Neural progenitor cell (in vitro differentiated cells): ENCODE results near the gene ARID5A. TPM values are rescaled to one million over a fixed set of nuclear protein-coding genes. Genes with fewer than 3 reads are reported as not detected.
A peak's percentile ranks its signal among the peaks of the same experiment; 100 is the strongest.

ENCODE experiments used
- DNase-seq: peaks from one replicate; pipeline ENCODE4 v3.0.0-alpha.2; 2016; ENCODE audit warnings: low spot score
- H2AFZ ChIP-seq: fragments of 200-600 bp; sonication (generic); replicated peaks from 2 replicates; pipeline ENCODE4 v1.6.1; 2016; ENCODE audit warnings: antibody characterized with exemption
- H3F3A ChIP-seq: fragments of 200-600 bp; sonication (generic); 2 replicates; pipeline ENCODE4 v1.6.1; 2016; ENCODE audit warnings: antibody characterized with exemption, low read depth
- H3K27ac ChIP-seq: fragments of 200-600 bp; sonication (generic); 2 replicates; pipeline ENCODE4 v1.5.1; 2016; ENCODE audit warnings: mild to moderate bottlenecking
- H3K27me3 ChIP-seq: fragments of 200-600 bp; sonication (generic); 2 replicates; pipeline ENCODE4 v1.6.1; 2016; ENCODE audit warnings: mild to moderate bottlenecking, moderate library complexity
- H3K36me3 ChIP-seq: fragments of 200-600 bp; sonication (generic); 2 replicates; pipeline ENCODE4 v1.5.1; 2016
- H3K4me1 ChIP-seq: fragments of 200-600 bp; sonication (generic); 2 replicates; pipeline ENCODE4 v1.6.1; 2016; ENCODE audit warnings: mixed run types
- H3K4me2 ChIP-seq: fragments of 200-600 bp; sonication (generic); 2 replicates; pipeline ENCODE4 v1.6.1; 2016
- H3K4me3 ChIP-seq: fragments of 200-600 bp; sonication (generic); 2 replicates; pipeline ENCODE4 v1.5.1; 2016
- H3K79me2 ChIP-seq: fragments of 200-600 bp; sonication (generic); 2 replicates; pipeline ENCODE4 v1.6.1; 2016; ENCODE audit warnings: low read depth
- H3K9ac ChIP-seq: fragments of 200-600 bp; sonication (generic); 2 replicates; pipeline ENCODE4 v1.6.1; 2016
- H3K9me3 ChIP-seq: fragments of 200-600 bp; sonication (generic); 2 replicates; pipeline ENCODE4 v1.5.1; 2016; ENCODE audit warnings: low read depth
- H4K20me1 ChIP-seq: fragments of 200-600 bp; sonication (generic); 2 replicates; pipeline ENCODE4 v1.6.1; 2016; ENCODE audit warnings: low read depth
- H3K27ac Mint-ChIP-seq: 3 replicates; pipeline ENCODE4 v1.8.0; 2021; ENCODE audit warnings: mixed read lengths
- H3K27me3 Mint-ChIP-seq: 2 replicates; pipeline ENCODE4 v1.8.0; 2022; ENCODE audit warnings: low read depth, mild to moderate bottlenecking, inconsistent platforms, moderate library complexity, mixed read lengths; ENCODE audit not compliant: insufficient read depth
- H3K36me3 Mint-ChIP-seq: 3 replicates; pipeline ENCODE4 v1.8.0; 2021; ENCODE audit warnings: mixed read lengths
- H3K4me1 Mint-ChIP-seq: 3 replicates; pipeline ENCODE4 v1.8.0; 2021; ENCODE audit warnings: mixed read lengths
- H3K4me3 Mint-ChIP-seq: 3 replicates; pipeline ENCODE4 v1.8.0; 2021; ENCODE audit warnings: mild to moderate bottlenecking, moderate library complexity, mixed read lengths
- H3K9me3 Mint-ChIP-seq: 3 replicates; pipeline ENCODE4 v1.8.0; 2020; ENCODE audit warnings: mixed read lengths
- CTCF ChIP-seq: fragments of 200-600 bp; sonication (generic); IDR thresholded peaks from 2 replicates; pipeline ENCODE4 v1.5.1; 2017; ENCODE audit warnings: antibody characterized with exemption, mild to moderate bottlenecking
- EZH2 ChIP-seq: fragments of 200-600 bp; sonication (generic); IDR thresholded peaks from 2 replicates; pipeline ENCODE4 v1.6.1; 2017; ENCODE audit warnings: antibody characterized with exemption, mild to moderate bottlenecking, moderate library complexity
- EZH2phosphoT487 ChIP-seq: fragments of 200-600 bp; sonication (generic); IDR thresholded peaks from 2 replicates; pipeline ENCODE4 v1.6.1; 2017; ENCODE audit warnings: antibody characterized with exemption
- total RNA-seq: library from RNA; depleted of rRNA; stranded (reverse); fragments of >200 nt; gene quantifications from 2 replicates; pipeline ENCODE4 v1.2.3, GENCODE V29; 2015; ENCODE audit warnings: low replicate concordance

The ARID5A gene
- total RNA-seq, 1 donor from 2014 or later = 0.75 TPM

GRCh38 chr2:96520697-96521096, 15.9 kb upstream of the ARID5A start:
- H3K9ac ChIP-seq = no peak overlapping the region
- Mint-ChIP-seq H3K27ac (no peak overlapping the region), H3K4me1 (peaks cover 17% of the 10 kb centered on the region), H3K9me3 (peaks cover 23% of the 10 kb centered on the region), H3K27me3 (no peaks in the 10 kb centered on the region), H3K4me3 (no peak overlapping the region), H3K36me3 (no peaks in the 10 kb centered on the region)
- peaks cover 6% of the 10 kb centered on the region for H3K9me3 ChIP-seq
- H3K27ac ChIP-seq = no peak overlapping the region
- no peaks in the 10 kb centered on the region for H4K20me1 ChIP-seq
- TF ChIP-seq EZH2 (no peak), EZH2phosphoT487 (no peak), CTCF (no peak)
- no peaks in the 10 kb centered on the region for H3K79me2 ChIP-seq
- no peak for DNase-seq
- no peaks in the 10 kb centered on the region for H3K4me1 ChIP-seq
- no peak overlapping the region for H3K4me3 ChIP-seq
- no peaks in the 10 kb centered on the region for H3K36me3 ChIP-seq
- no peaks in the 10 kb centered on the region for H3F3A ChIP-seq
- H3K27me3 ChIP-seq = peaks cover 12% of the 10 kb centered on the region
- no peak overlapping the region for H2AFZ ChIP-seq
- no peak overlapping the region for H3K4me2 ChIP-seq

- Mint-ChIP-seq H3K4me3 (no peak overlapping the region), H3K4me1 (peaks cover 17% of the 10 kb centered on the region), H3K27me3 (no peaks in the 10 kb centered on the region), H3K9me3 (peaks cover 20% of the 10 kb centered on the region), H3K36me3 (no peaks in the 10 kb centered on the region), H3K27ac (no peak overlapping the region)
- Histone ChIP-seq H3K4me1 (no peaks in the 10 kb centered on the region), H4K20me1 (no peaks in the 10 kb centered on the region), H3K27me3 (peaks cover 17% of the 10 kb centered on the region), H3K79me2 (no peaks in the 10 kb centered on the region), H3F3A (no peaks in the 10 kb centered on the region), H3K9me3 (peaks cover 6% of the 10 kb centered on the region), H3K4me2 (no peak overlapping the region), H3K4me3 (no peak overlapping the region), H2AFZ (no peak overlapping the region), H3K27ac (no peak overlapping the region), H3K36me3 (no peaks in the 10 kb centered on the region), H3K9ac (no peak overlapping the region)
- DNase-seq = no peak
- TF ChIP-seq EZH2 (no peak), EZH2phosphoT487 (no peak), CTCF (no peak)
These were observed 15.3 kb upstream of the ARID5A start for GRCh38 chr2:96521219-96521618.

GRCh38 chr2:96522304-96523203, 14.0 kb upstream of the ARID5A start:
- no peak for DNase-seq
- Mint-ChIP-seq H3K4me3 (peak overlapping the region; percentile 66), H3K27me3 (peaks cover 4% of the 10 kb centered on the region), H3K4me1 (peaks cover 22% of the 10 kb centered on the region), H3K27ac (peak overlapping the region; percentile 53), H3K36me3 (no peaks in the 10 kb centered on the region), H3K9me3 (peaks cover 8% of the 10 kb centered on the region)
- H3K79me2 ChIP-seq = no peaks in the 10 kb centered on the region
- H3K27ac ChIP-seq = no peak overlapping the region
- H3F3A ChIP-seq = no peaks in the 10 kb centered on the region
- H3K27me3 ChIP-seq = peaks cover 30% of the 10 kb centered on the region
- no peak overlapping the region for H3K9ac ChIP-seq
- peaks cover under 1% of the 10 kb centered on the region for H3K9me3 ChIP-seq
- H3K4me2 ChIP-seq = no peak overlapping the region
- H3K4me1 ChIP-seq = peaks cover 6% of the 10 kb centered on the region
- no peaks in the 10 kb centered on the region for H3K36me3 ChIP-seq
- H3K4me3 ChIP-seq = no peak overlapping the region
- TF ChIP-seq CTCF = no peak
- TF ChIP-seq EZH2 = no peak
- TF ChIP-seq EZH2phosphoT487 = no peak
- H4K20me1 ChIP-seq = no peaks in the 10 kb centered on the region
- no peak overlapping the region for H2AFZ ChIP-seq
